DMS53 treated with DMSO at 0.1 percent for 48 hours (cell line): ENCODE data around the gene MIXL1.
"Not testable (repeated sequence)": the region's sequence is repeated elsewhere in the genome, so short reads cannot be mapped to it uniquely, and the experiment has no call there.

Experiments used
- DNase-seq: peaks from one replicate; lab custom pipeline; 2025; ENCODE audit not compliant: unreplicated experiment; lab: John Stamatoyannopoulos, UW

The MIXL1 gene

DNA sequence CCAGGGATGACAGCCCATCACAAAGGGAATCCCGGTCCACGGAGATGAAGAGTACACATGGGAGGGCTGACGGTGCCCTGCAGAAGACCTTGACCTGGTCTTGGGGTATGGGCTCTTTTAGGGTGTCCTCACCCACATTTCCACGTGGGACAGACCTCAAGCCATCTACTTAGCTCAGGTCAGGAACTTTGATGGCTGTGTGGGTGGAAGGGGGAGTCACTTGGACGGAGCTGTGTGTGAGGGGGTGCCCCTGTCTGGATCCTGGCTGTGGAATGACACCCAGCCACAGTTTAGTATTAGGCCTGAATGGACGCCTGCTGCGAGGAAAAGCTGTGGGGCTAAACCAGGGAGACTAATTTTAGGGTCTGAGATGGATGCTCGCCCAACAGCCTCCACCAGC, 10.9 kb upstream of the MIXL1 start:
- DNase-seq, result no peak

DNA sequence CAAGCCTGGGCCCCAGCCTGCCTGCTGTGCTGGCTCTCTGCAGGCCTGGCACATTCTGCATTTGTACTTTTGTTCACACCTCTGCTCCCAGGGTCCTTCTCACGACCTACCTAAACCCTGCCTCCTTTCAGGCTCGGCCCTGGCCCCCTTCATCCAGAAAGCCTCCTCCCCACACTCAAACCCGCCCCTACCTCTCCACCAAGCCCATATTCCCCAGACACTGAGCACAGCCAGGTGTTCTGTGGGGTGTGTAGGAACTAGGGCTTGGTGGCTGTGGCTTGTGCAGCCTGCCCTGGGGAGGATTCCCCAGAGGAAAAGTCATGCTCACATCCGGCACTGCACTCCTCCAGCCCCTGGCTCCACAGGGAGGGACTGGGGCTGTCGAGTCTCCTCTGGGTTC, 8.2 kb upstream of the MIXL1 start:
- DNase-seq, result no peak

DNA sequence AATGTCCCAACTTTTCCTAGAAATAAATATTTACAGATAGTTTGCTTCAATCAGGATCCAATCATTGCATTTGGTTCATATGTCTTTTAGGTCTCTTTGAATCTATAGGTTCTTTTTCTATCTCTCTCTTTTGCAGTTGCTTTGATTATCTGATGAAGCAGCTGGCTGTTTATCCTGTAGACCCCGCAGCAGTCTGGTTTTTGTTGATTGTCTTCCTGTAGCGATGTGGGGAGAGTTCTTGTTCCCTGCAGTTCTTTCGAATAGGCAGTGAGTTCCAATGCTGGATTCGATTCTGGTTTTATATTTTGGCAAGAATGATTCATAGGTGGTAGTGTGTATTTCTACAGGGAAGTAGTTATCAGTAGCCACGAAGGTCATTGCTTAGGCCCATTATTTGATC, 7.4 kb upstream of the MIXL1 start:
- DNase-seq, result no peak

DNA sequence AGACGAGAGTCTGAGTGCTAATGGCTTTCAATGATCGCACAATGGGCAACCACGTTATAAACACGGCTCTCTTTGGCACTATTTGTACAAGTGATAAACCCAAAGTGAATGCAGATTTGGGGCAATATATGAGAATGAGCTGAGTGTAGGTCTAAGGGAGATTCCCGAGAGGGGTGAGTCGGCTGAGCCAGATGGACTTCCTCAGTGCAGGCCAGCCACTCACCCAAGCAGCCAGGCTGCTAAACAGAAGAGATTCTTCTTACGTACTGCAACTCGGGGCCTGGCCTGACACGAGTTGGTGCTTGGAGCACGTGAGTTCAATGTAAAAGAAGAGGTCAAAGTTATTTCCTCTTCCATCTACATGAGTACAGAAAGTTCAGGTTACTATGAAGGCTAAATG, 6.2 kb upstream of the MIXL1 start:
- no peak for DNase-seq

DNA sequence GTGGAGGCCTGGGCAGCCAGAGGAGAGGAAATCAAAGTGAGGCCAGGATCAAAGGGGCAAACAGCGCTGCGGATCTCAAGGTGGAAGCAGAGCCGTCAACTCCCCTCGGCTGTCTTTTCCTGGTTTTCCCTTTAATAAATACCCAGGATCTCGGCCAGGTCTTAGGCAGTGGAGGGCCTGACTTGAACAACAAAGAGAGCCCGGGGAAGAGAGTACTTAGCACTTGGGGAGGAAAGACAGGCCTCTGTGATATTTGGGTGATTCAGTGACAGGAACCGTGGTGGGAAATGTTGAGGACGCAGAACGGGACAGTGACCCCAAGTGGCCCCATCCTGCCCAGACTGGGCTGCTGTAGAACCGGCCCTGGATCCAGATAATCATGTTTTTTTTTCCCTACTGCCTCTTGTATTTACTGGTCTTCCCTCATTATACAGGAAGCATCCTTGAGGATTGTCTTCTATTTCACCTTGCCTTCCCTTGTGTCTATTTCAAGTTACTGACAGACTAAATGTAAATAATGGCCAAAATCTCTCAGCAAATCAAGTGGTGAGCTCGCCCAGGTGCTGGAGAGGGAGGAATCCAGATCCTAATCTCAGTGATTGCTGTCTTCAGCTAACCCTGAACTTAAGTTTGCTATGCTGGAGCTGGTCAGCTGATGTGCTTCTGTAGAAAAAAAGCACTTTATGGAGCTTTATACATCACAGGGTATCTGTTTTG, 2.8 kb upstream of the MIXL1 start:
- no peak for DNase-seq

DNA sequence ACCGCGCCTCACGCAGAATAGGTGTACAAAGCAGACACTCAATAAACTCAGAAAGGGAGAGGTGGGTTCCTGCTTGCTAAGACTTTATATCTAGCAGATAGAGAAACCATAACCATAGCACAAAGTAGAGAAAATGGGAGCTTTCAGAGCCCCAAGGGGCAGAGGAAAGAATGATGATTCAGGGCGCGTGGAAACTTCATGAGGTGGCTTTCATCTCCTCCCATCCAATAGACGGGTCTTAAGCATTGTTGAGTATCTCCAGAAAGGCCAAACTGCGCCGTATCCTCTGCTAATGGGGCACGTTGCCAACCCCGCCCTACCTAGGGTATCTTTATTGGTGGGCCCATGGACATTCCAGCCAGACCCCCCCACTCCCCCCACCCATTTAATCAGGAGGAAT, 778 bp upstream of the MIXL1 start:
- no peak for DNase-seq

DNA sequence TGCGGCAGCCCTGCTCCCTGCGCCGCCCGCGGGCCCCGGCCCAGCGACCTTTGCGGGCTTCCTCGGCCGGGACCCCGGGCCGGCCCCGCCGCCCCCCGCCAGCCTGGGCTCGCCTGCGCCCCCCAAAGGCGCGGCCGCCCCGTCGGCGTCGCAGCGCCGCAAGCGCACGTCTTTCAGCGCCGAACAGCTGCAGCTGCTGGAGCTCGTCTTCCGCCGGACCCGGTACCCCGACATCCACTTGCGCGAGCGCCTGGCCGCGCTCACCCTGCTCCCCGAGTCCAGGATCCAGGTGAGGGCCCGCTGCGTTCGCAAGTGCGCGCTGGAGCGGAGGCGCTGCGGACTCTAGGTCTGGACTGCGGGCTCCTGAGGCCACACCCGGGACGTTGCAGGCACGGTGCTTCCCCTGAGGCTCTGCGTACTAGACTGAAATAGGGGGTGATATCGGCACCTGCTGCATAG, 351 bp downstream of the MIXL1 start:
- DNase-seq, result no peak

DNA sequence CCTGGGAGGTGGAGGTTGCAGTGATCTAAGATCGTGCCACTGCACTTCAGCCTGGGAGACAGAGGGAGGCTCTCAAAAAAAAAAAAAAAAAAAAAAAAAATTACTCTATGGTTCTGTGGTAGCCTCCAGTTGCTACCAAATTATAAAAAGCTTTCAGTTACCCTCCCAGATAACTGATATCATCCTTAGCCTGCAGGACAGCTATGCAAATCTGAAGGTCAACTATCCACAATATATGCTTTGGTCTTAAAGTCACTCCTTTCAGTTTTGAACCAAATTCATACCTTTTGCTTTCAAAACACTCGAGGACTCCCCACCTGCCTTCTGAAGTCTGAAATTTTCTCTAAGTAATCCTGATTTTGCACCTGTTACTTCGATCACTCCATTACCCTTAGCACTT, 3.1 kb downstream of the MIXL1 start:
- no peak for DNase-seq

DNA sequence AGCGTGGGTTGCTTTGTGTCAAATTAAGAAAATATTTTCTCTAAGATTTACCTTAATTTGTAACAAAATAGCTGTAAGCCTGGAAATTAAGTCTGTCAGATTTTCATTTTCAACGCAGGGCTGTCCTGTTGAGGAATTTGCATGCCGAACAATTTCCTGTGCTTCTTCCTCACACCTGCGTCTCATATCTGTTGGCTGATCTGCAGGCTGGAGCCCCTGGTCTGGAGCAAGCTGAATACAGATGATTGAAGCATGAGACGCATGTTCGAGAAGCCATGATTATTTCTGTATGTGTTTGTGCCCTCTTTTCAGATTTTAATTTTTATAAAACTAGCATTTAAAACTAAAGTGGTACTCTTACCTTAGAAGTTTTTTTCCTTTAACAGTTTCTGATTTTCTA, 9.8 kb downstream of the MIXL1 start:
- no peak for DNase-seq

DNA sequence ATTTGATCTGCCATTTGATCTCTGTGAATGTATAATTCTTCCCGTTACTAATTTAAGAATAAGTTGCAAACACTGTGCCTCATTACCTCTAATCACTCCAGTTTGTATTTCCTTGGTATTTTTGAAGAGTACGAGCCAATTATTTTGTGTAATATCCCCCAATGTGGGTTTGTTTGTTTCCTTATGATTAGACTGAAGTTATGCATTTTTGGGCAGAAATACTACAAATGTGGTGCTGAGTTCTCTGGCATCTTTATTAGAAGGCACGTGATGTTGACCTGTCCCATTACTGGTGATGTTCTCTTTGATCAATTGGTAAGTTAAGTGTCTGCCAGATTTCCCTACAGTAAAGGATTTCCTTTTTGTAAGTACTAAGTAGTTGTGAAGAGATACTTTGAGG, 10.3 kb downstream of the MIXL1 start:
- DNase-seq, result no peak

DNA sequence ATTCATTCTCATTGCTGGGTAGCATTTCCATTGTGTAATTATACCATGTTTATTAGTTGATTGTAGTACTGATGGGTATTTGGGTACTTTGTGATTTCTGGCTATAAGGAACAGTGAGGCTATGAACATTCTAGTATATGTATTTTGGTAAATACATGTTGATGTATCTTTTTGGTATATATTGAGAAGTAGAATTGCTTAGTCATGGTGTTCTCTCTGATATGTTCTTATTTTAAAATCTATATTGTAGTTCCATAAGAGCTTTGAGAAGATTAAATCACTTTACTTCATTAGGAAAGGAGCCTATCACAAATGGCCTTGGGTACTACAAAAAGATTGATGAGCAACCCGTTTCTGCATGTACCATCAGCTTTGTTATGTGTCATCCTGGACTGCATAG, 13.4 kb downstream of the MIXL1 start:
- DNase-seq, result no peak

DNA sequence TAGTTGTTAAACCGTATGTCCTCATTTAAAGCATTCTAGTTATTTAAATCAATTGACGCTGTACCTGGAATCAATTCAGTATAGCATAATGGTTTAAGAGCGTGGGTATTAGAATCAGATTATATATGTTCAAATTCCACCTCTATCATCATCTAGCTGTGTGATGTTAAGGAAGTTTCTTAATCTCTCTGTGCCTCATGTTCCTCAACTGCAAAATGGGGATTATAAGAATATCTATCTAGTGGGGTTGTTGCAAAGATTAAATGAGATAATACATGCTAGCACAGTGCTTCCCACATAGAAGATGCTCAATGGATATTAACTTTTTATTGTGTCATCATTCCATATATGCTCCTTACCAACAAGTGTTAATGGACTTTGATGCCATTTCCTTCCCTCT, 16.0 kb downstream of the MIXL1 start:
- no peak for DNase-seq

DNA sequence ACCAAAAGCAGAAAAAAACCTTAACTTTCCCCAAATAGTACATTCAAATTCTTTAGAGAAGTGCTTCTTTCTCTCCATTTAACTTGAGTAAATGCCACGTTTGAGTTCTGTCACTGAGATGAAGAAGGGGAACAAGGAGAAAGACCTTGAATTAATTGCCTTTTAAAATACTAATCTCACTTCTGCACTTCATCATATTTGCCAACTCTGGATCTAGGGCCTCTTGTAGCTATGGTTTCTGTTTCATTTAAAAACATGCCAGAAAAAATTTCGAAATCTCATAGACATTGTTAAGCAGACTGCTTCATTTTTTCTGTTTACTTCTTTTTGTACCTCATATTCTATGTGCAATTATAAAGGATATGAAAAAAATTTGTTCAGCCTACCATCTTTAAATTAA, 24.6 kb downstream of the MIXL1 start:
- DNase-seq, result no peak

DNA sequence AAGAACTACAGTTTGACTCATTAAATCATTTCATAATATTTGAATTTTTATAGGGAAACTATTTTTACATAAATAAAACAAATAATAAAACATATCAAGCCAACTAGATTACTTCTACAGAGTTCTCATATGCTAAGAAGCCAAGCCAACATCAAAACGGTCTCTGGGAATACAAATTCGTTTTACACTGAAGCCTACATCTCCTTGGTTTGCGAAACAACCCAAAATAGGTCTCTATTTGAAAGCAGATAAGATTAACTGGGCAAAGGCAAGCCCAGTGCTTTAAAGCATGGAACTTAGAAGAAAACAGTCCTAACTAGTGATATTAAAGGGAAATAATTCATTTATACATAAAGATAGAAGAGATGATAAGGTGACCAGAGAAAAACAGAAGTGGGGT, 25.3 kb downstream of the MIXL1 start:
- no peak for DNase-seq

DNA sequence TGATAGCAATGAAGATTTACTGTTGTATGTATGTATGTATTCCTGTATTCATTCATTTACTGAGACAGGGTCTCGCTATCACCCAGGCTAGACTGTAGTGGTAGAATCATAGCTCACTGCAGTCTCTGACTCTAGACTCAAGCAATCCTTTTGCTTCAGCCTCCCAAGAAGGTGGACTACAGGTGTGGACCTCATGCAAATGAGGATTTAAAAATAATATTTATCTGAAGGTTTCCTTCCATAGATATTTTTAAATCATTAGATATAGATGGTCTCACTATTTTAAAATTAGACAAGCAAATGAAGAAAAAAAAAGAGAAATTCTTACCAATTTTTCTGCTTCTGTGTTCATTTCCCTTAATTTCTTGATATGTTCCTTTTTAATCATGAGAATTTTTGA, 27.0 kb downstream of the MIXL1 start:
- no peak for DNase-seq

DNA sequence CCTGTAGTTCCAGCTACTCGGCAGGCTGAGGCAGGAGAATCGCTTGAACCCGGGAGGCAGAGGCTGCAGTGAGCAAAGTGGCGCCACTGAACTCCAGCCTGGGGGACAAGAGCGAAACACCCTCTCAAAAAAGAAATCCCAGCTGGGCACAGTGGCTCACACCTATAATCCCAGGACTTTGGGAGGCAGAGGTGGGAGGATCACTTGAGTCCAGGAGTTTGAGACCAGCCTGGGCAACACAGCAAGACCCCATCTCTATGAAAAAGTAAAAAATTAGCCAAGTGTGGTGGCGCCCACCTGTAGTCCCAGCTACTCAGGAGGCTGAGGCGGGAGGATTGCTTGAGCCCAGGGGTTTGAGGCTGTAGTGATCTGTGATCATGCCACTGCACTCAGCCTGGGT, 29.4 kb downstream of the MIXL1 start:
- DNase-seq, result not testable (repeated sequence)

DNA sequence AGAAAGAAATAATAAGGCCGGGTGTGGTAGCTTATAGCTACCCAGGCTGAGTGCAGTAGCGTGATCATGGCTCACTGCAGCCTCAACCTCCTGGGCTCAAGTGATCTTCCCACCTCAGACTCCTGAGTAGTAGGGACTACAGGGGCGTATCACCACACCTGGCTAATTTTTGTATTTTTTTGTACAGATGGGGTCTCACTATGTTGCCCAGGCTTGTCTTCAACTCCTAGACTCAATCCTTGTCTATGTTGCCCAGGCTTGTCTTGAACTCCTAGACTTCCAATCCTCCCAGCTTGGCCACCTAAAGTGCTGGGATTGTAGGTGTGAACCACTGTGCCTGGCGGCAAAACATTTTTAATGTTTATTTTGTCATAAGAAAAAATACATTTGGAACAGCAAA, 30.5 kb downstream of the MIXL1 start:
- no peak for DNase-seq

DNA sequence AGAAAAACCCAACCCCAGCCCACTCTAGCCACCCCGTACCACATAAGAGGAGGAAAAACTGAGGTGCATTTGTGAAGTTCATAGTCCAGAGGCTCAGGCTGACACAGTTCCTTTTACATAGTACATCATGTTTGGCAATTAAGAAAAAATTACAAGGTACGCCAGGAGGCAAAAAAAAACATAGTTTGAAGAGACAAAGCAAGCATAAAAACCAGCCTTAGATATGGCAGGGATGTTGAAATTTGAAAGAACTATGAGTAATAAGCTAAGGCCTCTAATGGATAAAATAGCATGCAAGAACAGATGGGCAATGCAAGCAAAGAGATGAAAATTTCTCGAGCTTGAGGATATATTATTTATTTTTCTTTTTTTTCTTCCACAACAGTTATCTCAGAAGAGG, 31.9 kb downstream of the MIXL1 start:
- no peak for DNase-seq

DNA sequence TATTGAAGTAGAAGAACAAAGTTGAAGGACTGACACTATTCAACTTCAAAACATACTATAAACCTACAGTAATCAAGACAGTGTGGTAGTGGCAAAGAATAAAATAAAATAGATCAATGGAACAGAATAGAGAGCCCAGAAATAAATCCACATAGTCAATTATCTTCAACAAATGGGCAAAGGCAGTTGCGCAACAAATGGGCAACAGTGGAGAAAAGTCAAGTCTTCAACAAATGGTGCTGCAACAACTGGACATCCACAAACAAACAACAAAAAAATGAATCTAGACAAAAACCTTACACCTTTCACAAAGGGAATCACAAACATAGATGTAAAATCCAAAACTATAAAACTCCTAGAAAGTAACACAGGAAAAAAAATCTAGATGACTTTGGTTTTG, 38.4 kb downstream of the MIXL1 start:
- DNase-seq, result no peak

DNA sequence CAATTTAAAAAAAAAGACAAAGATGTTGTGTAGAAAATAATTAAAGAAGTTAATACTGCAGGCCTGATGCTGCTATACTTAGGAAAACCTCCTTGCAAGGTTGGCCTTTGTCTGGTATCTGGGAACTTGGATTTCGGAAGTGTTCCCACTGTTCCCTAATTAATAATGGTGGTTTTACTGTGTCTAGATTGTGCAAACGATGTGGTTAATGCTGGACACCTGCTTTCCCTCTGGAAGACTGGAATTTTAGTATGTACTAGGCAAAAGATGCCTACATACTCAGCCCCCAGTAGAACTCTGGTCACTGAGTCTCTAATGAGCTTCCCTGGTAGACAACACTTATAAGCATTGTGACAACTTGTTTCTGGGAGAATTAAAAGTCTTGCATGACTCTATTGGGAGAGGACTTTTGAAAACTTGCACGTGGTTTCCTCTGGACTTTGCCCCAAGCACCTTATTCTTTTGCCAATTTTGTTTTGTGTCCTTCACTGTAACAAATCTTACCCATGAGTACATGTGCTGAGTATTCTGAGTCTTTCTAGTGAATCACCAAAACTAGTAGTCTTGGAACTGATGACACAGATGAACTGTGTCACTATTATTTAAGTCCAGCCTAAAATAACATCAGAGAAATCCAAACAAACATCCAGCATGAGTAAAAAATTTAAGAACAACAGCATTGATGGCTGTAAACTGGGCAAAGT, 45.1 kb downstream of the MIXL1 start:
- no peak for DNase-seq

DNA sequence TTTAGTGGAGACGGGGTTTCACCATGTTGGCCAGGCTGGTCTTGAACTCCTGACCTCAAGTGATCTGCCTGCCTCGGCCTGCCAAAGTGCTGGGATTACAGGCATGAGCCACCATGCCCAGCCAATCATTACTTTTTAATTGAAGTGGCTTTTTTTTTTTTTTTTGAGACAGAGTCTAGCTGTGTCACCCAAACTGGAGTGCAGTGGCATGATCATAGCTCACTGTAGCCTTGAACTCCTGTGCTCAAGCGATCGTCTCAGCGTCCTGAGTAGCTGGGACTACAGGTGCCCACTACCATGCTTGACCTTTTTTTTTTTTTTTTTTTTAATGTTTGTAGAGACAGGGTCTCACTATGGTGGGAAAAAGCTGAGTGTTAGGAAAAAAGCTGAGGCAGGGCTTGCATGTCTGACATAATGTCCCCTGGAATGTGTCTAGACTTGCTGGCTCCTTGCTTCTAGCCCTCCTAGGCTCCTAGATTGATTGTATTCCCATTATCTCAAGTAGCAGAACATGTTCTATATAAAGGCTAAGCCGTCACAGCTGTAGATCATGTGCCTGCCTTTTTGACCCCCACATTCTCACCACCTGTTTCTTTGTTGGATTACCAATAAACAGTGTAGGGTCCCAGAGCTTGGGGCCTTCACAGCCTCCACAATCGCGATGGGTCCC, 48.9 kb downstream of the MIXL1 start:
- DNase-seq, result not testable (repeated sequence)

DNA sequence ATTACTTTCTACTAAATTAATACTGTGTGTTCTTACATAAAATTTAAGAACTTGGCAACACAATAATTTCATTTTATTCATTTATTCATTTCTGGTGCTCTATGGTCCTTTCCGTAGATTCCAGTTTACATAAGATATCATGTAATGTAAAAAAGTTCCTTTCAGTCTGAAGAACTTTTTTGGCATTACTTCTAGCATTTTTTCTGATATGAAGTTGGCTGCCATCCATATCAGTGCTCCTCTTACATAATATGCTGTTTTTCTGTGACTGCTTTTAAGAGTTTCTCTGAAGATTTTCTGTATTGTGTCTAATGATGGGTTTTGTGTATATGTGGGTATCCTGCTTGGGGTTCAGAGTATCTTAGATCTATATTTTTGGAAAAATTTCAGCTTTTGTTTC, 50.7 kb downstream of the MIXL1 start:
- DNase-seq, result no peak
